ENCODE measurements around the gene PHF10.
A peak's percentile ranks its signal among the peaks of the same experiment; 100 is the strongest.

PHF10 gene

DNA sequence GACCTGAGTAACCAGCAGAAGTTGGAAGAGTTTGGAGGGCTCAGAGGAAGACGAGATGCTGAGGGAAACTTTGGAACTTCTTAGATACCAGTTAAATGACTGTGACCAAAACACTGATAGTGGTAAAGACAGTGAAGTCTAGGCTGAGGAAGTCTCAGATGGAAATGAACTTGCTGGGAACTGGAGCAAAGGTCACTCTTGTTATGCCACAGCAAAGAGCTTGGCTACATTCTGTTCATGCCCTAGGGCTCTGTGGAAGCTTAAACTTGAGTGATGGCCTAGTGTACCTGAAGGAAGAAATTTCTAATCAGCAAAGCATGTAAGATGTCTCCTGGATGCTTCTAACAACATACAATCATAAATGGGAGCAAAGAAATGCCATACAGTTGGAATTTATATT lies 47.2 kb downstream of the PHF10 start:
- no peak for DNase-seq (ENCODE audit: low spot score)

DNA sequence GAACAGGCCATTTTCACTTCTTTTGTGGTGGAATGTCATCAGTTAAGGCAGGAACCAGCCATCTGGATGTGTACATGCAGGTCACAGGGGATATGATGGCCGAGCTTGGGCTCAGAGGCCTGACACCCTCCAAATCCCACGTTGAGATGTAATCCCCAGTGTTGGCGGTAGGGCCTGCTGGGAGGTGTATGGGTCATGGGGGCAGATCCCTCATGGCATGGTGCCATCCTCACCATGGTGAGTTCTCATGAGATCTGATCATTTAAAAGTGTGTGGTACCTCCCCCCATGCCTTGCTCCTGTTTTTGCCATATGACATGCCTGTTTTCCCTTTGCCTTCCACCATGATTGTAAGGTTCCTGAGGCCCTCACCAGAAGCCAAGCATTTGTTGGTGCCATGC lies 49.3 kb downstream of the PHF10 start:
- DNase-seq (ENCODE audit: low spot score) = no peak

DNA sequence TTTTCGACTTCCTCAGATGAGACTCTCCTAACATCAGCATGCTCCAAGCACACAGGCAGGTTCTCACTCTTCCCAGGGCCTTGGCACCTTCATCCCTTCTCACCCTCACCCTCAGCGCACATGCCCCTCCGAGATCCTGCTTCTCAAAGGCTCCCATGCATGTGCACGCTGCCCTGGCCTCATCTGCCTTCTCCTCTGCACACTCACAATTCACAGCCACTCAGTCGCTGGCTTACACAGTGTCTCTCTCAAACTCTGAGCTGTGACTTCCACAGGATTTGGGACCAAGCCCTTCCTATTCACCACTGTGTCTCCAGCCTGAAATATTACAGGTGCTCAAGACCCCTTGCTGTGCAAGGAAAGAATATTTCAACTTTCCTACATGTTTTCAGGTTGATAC lies 52.7 kb downstream of the PHF10 start:
- no peak for DNase-seq (ENCODE audit: low spot score)

DNA sequence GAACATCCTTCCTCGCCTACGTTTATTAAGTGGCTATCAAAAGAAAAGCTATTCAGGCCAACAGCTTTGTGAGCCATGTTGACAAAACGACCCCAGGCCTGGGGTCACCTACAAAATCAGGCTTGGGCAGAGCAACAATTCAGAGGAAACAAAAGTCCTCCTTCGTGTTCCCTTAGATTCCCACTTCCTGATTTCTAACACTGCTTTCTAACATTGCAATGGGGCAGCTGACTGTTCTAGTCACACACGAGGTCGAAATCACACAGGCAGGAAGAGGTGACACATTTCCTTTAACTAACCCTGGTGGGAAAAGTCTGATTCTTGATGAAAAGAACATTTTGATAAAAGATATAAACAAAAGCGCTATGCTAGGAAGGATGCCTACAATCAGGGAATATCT lies 54.4 kb downstream of the PHF10 start:
- no peak for DNase-seq (ENCODE audit: low spot score)

DNA sequence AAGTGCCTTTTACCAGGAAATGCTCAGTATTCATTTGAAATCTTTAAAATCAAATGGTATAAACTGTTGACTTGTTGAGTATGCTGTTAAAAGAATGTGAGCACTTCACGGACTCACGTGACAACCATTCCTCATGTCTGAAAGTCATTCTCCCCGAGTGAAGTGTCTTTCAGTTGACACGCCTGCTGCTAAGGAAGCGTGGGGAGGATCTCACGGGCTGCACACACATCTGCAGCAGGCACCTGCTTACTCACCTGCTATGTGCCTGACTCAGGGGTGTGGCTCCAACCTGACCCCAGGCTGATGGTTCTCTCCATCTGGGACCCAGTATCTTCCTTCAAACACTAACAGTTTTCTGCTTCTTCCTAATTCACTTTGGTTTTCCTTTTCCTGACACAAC lies 55.2 kb downstream of the PHF10 start:
- DNase-seq (ENCODE audit: low spot score) = no peak

DNA sequence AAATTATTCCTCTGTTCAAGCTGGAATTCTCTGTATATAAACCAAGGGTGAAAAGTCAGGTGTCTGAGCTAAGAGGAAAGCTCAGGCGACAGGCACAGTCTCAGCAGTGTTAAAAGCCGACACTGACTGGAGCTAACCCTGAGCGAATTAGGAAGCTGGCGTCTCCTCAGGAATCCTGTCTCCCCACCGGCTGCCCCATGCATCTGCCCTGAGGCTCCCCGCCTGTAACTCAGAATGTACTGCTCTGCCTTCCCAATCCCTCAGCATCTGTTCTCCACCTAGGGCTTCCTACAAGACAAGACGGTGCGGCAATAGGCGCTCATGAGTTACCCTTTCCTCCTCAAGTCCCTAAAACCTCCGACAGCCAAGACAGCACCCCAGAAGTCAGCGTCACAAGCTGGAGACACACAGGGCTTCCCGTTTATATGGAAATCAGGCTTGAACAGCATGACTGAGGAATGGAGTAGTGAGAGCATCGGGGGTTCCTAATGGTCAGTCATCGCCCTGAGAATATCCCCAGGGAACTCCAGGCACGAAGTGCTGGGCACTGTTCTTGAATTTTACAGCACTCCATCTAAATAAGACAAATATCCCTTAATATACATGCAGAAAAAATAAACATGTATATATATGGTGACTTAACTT lies 56.0 kb downstream of the PHF10 start:
- DNase-seq (ENCODE audit: low spot score) = no peak

DNA sequence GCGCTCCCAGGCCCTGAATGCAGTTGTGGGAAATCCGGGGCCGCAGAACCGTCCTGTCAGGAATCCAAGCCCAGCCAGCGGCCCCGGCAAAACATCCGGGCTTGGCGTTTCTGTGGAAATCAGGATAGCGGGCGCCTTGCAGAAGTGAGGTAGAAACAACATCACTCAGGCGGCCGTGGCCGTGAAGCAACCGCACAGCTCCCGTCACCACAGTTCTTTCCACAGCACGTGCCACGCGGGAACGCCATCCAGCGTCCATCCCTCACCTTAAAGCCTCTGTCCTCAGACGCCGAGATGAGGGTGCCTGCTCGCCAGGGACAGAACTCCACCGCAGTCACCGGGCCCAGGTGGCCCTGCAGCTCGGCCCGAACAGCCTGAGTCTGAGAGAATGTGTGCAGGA lies 56.6 kb downstream of the PHF10 start:
- DNase-seq (ENCODE audit: low spot score) = no peak

DNA sequence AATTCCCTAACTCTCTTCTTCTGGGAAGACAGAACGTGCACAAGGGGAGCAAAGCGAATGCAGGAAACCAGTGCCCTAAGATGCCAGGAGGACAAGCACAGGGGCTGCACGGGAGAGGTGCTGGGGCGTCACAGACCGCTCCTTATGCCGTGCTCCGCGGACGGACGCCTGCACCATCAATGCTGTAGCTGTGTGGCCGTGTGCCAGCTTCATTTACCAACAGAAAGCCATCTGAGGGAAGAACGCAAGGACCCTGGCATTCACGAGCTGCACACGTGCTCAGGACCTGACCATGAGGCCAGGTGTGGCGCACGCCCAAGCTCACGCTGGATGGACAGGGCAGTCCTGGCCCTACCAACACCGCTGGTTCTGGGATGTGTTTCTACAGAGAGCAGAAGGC lies 57.9 kb downstream of the PHF10 start:
- DNase-seq (ENCODE audit: low spot score) = no peak

DNA sequence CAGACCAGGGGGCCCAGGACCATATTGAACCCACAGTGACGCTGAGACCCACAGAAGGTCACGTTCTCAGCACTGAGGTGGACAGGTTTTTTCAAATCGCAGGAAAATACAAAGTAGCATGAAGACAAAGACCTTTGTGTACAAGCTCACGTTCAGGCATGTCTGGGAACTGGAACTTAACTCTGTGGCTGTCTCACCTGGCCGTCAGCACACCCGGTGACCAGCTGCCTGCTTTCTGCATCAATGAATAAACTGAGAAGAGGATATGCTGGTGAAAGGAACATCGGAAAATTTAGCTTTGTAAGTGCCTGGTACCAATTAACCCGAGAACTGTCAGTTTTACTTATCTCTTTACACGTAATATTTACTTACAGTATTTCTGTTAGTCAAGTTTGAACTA lies 59.0 kb downstream of the PHF10 start:
- DNase-seq (ENCODE audit: low spot score) = no peak

DNA sequence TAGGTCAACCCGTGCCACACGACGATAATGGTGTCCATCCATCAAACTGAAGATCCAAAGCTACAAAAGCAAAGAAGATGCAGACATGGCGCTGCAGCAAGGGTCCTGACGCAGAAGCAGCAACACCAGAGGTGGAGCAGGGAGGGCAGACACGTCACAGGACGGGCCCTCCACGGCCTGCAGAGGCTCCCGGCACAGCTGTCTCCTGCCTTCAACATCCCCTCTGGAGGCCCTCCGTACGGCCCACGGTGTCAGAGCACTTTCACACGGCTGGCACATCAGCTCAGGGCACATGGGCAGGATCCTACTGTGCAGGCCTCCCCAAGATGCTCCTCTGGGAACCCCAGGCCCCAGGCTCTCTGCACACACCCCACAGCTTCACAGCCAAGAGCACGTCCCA lies 60.1 kb downstream of the PHF10 start:
- DNase-seq (ENCODE audit: low spot score) = no peak

DNA sequence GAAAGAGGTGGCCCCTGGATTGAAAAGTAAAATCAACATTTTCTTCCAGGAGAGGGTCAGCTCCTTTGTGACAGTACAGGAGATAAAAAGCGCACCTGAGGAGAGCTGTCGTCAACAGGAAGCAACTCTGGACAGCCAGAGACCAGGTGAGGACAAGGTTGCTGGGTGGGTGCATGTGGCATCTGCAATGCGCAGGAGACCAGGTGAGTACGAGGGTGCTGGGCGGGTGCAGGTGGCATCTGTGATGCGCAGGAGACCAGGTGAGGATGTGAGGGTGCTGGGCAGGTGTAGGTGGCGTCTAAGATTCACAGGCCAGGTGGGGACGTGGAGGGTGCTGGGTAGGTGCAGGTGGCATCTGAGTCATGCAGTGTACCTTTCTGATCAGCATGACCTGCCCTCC lies 60.8 kb downstream of the PHF10 start:
- no peak for DNase-seq (ENCODE audit: low spot score)

DNA sequence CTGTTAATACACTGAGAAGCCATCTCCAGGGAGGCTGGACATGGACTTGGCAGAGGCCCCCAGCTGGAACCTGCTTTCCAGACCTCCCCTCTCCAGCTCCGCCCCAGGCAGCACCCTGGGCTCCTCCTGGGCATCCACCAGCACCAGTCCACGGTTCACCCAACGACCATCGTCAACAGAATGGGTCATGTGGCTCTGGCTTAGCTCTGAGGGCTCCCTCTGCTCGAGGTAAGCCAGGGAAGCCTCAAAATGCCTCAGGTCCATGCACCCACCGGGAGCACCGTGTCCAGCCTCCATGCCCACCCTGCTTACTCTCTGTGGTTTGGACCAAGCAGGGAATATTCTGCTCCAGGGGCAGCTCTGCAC lies 62.9 kb downstream of the PHF10 start:
- DNase-seq (ENCODE audit: low spot score) = no peak

DNA sequence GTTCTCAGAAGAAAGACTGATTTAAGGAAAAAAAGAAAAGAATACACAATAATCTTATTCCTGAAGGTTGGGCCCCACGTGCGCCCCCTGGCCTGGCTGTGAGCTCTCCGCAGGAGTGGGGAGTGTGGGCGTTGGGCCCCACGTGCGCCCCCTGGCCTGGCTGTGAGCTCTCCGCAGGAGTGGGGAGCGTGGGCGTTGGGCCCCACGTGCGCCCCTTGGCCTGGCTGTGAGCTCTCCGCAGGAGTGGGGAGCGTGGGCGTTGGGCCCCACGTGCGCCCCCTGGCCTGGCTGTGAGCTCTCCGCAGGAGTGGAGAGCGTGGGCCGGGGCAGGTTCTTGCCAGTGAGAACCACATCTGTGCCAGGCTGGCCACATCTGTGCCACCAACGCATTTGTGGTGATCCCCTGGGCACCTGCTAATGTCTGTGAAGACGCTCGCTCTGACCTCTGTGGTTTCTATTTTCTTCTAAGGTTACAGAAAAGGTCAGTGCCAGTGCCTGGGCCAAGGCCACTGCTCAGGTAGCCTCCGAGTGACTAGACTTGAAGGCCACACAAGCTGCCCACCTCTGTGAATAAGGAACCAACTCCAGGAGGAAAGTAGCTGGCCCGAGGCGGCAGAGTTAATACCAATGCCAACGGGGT lies 63.4 kb downstream of the PHF10 start:
- no peak for DNase-seq (ENCODE audit: low spot score)

DNA sequence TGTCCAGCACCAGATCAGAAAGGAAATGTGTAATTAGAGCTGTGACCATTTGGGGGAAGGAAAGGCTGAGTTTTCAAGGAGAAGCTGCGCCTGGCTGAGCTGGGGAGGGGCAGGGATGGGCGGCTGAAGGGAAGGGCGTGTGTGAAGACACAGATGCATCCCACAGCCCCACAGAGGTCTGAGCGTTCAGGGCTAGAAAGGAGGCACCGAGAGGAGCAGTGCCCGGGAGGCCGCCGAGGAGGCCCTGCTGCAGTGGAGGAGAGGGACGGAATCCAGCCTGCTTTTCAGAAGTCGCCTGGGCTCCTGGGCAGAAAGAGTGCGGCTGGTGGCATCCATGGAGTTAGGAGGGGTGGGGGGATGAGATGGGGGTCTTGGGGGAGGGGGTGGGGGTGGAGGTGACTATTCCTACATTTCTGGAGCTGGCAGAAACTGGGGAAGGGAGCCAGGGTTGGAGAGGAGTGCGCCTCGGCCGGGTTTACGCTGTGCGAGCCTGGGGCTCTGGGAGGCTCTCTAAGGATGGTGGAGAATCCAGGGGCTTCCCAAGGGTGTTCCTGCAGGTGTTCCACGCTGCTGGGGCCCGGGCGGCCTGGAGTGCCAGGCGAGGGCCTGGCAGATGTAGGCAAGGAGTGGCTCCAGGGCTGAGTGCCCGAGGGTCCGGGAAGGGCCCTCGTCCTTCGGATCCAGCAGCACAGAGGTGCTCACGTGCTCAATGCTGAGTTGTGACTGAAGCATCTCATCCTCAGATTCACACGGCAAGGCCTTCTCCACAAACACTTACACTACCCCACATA lies 64.3 kb downstream of the PHF10 start:
- DNase-seq (ENCODE audit: low spot score) = no peak

DNA sequence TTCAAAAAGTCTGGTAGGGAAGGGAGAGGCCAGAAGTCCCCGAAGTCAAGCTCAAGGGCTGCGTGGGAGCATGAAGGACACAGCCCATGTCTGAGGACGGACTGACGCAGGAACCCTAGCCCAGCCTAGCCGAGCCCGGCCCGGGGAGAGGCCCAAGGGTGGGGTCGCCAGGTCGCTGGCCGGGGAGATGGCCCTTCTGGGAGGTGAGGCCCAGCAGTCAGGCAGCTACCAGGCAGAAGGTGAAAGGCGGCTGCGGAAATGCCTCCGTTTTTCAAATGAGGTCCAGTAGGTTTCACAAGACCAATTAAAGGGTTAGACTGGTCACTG lies 67.1 kb downstream of the PHF10 start:
- no peak for DNase-seq (ENCODE audit: low spot score)

DNA sequence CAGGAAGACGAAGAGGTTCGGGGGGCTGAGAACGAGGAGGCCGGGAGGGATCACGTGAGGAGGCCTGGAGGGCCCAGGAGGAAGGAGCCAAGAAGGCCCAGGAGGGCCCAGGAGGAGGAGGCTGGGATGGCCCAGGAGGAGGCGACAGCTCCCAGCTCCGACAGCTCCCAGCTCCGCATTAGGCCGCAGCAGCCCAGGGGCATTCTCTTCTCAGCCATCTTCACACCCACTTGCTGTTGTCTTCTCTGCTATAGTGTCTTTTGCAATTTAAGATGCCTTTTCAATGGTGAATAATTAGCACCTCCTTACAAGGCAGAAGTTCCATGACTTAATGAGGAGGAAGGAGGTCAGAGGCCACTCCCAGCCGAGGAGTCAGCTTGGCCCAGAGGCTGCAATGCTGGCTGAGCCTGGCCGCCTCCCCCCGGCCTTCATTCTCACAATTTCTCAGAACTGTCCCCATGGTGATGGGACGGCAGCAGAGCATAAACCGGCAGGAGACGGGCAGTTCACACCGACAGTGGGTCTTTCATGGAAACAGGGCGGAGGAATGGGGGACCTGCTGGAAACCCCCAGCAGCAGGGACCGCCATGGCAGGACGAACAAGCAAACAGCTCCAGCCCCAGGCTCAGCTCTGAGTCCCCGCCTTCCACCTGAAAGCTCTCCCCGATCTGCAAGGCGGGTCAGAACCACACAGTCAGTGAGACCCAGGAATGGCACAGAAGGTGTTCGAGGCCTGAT lies 67.6 kb downstream of the PHF10 start:
- no peak for DNase-seq (ENCODE audit: low spot score)

DNA sequence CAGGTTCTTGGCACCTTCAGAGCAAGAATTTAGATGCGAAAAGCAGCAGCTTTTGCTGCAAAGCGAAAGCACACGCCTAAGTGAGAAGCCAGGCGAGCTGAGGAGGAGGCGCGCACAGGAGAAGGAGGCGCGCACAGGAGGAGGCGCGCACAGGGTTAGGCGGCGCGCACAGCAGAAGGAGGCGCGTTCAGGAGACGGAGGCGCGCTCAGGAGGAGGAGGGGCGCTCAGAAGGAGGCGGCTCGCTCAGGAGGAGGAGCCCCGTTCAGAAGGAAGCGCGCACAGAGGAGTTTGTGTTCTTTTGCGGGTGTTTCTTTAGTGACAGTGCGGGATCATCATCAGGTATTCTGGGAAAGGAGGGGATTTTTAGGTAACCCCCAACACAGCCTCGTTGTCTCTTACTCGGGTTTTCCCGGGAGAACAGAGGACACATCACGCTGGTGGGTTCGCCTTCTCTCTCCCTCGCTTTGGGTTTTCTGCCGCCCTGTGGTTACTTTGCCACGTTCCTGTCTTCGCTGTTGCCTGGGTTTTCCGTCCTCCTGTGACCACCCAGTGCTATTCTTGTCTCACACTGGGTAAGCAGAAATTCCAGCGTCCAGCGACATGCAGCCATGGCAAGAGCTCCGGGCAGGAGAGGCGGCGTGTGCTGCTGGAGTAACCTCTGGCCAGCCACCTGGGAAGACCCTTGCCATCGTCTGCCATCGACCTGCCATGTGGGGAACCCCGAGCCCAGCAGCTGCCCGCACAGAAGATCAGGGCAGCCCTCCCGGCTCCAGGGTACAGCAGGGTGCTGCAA lies 69.5 kb downstream of the PHF10 start:
- DNase-seq (ENCODE audit: low spot score) = peak; percentile 76

All from germinal center (tissue), 1 donor.